K562 (cell line): ENCODE measurements around the gene PRKG1. TPM values are rescaled to one million over a fixed set of nuclear protein-coding genes. Genes with fewer than 3 reads are reported as not detected.

ENCODE experiments used
- ATAC-seq: fragments of 200-7000 bp; cut with Tn5 transposase; 3 replicates; pipeline ENCODE4 v1.9.1; 2020; ENCODE audit warnings: moderate library complexity
- BruUV-seq: library from RNA; stranded (reverse); fragments of 400-500 nt; replicated peaks from 2 replicates; lab custom pipeline; 2021; lab: Mats Ljungman, UMichigan
- CTCF ChIA-PET: fragments of 300-600 bp; formaldehyde crosslinking; extraction: SDS; loops from one replicate; lab custom pipeline; 2021; ENCODE audit warnings: low intra/inter-chr PET ratio; lab: Yijun Ruan, JAX
- POLR2A ChIA-PET: fragments of 300-600, 350-650 bp; sonication (Branson Sonifier 250); formaldehyde crosslinking; extraction: SDS; loops from one replicate; lab custom pipeline; 2021; ENCODE audit warnings: antibody characterized with exemption, inconsistent platforms; lab: Yijun Ruan, JAX
- DNase-seq, 4 experiments: peaks; one replicate each; pipeline versions ENCODE4 v3.0.0 to v3.0.0-alpha.2; 2011 to 2018; ENCODE audit warnings: low spot score in 3 of 4, mixed read lengths in 3 of 4; ENCODE audit errors: extremely low read depth in 1 of 4
- FAIRE-seq: peaks from 2 replicates; lab custom pipeline; 2011; peaks lifted over from hg19 to GRCh38; lab: Jason Lieb, UNC
- H2AFZ ChIP-seq: 2 replicates; pipeline ENCODE4 v1.6.0; 2011; ENCODE audit warnings: low read depth, low read length, control low read depth, inconsistent platforms
- H3K27ac ChIP-seq: fragments of 200-600 bp; 3 replicates; pipeline ENCODE4 v1.8.0; 2011; ENCODE audit warnings: low read depth, mild to moderate bottlenecking, control low read depth, inconsistent platforms, low read length, moderate library complexity, mixed read lengths; ENCODE audit errors: extremely low read depth
- H3K27me3 ChIP-seq, 2 experiments: fragments of 300-600 bp in 1 of 2; 2 replicates in 1 of 2; 3 replicates in 1 of 2; pipeline versions ENCODE4 v1.6.0 to v1.8.0; 2011; ENCODE audit warnings: inconsistent platforms in 2 of 2, low read length in 2 of 2, mild to moderate bottlenecking in 1 of 2, mixed read lengths in 1 of 2, moderate library complexity in 1 of 2; ENCODE audit not compliant: control insufficient read depth in 2 of 2, insufficient read depth in 2 of 2
- H3K36me3 ChIP-seq: fragments of 300-600 bp; 3 replicates; pipeline ENCODE4 v1.8.0; 2011; ENCODE audit warnings: mild to moderate bottlenecking, low read length, inconsistent platforms; ENCODE audit not compliant: control insufficient read depth, insufficient read depth
- H3K4me1 ChIP-seq, 2 experiments: fragments of 200-600 bp in 1 of 2; replicated peaks in 1 of 2; 2 replicates in 1 of 2; 3 replicates in 1 of 2; pipeline versions ENCODE4 v1.5.1 to v1.8.0; 2011; ENCODE audit warnings: inconsistent platforms in 2 of 2, low read length in 2 of 2, mild to moderate bottlenecking in 1 of 2, mixed read lengths in 1 of 2, moderate library complexity in 1 of 2; ENCODE audit not compliant: control insufficient read depth in 2 of 2, insufficient read depth in 2 of 2
- H3K4me2 ChIP-seq: 2 replicates; pipeline ENCODE4 v1.6.1; 2011; ENCODE audit warnings: low read length, control low read depth, inconsistent platforms, mixed read lengths; ENCODE audit not compliant: insufficient read depth
- H3K4me3 ChIP-seq: fragments of 200-600 bp; sonication (generic), shearing (Covaris generic); 2 replicates; pipeline ENCODE4 v1.5.1; 2016; ENCODE audit warnings: control low read depth, inconsistent platforms
- H3K79me2 ChIP-seq: fragments of 200-600 bp; 3 replicates; pipeline ENCODE4 v1.8.0; 2011; ENCODE audit warnings: low read length, inconsistent platforms; ENCODE audit not compliant: control insufficient read depth, insufficient read depth
- H3K9ac ChIP-seq, 2 experiments: 2 replicates each; pipeline versions ENCODE4 v1.6.0 to v1.6.1; 2011; ENCODE audit warnings: low read depth in 2 of 2, low read length in 2 of 2, control low read depth in 1 of 2, inconsistent platforms in 1 of 2, mild to moderate bottlenecking in 1 of 2, mixed read lengths in 1 of 2; ENCODE audit not compliant: insufficient read depth in 1 of 2
- H3K9me1 ChIP-seq: one replicate; pipeline ENCODE4 v1.6.0; 2011; ENCODE audit warnings: inconsistent platforms, mild to moderate bottlenecking, low read length, moderate library complexity; ENCODE audit not compliant: control insufficient read depth, insufficient read depth
- H3K9me3 ChIP-seq: replicated peaks from 2 replicates; pipeline ENCODE4 v1.5.1; 2011; ENCODE audit warnings: low read depth, low read length, inconsistent platforms; ENCODE audit not compliant: control insufficient read depth, insufficient read depth
- H4K20me1 ChIP-seq: replicated peaks from 2 replicates; pipeline ENCODE4 v1.6.1; 2011; ENCODE audit warnings: low read length, inconsistent platforms, mixed read lengths; ENCODE audit not compliant: control insufficient read depth, insufficient read depth
- ETV6 ChIP-seq, 3 experiments: fragments of 150-350 bp in 1 of 3; sonication (generic) in 1 of 3; formaldehyde crosslinking in 1 of 3; IDR thresholded peaks; 2 replicates each; pipeline versions ENCODE4 v1.6.1 to v1.8.0; 2014 to 2022; ENCODE audit warnings: borderline replicate concordance in 2 of 3, low read depth in 2 of 3, antibody characterized with exemption in 1 of 3, low read length in 1 of 3, mild to moderate bottlenecking in 1 of 3, missing genetic modification reagents in 1 of 3
- EZH2 ChIP-seq: IDR thresholded peaks from 2 replicates; pipeline ENCODE4 v1.6.1; 2012; ENCODE audit warnings: low read depth, mild to moderate bottlenecking, inconsistent platforms, low read length, borderline replicate concordance
- HLTF ChIP-seq: fragments of 450-650 bp; IDR thresholded peaks from 2 replicates; pipeline ENCODE4 v1.6.1; 2016
- MED1 ChIP-seq: sonication (generic); formaldehyde crosslinking; IDR thresholded peaks from 2 replicates; pipeline ENCODE4 v1.8.1; 2023; ENCODE audit warnings: missing genetic modification reagents, borderline replicate concordance
- SIN3A ChIP-seq, 2 experiments: fragments of 150-350 bp in 1 of 2; IDR thresholded peaks; 2 replicates each; pipeline ENCODE4 v1.6.1; 2011 to 2016; ENCODE audit warnings: borderline replicate concordance in 2 of 2, low read depth in 2 of 2, low read length in 2 of 2, mild to moderate bottlenecking in 2 of 2, moderate library complexity in 2 of 2; ENCODE audit not compliant: control insufficient read depth in 1 of 2
- SRSF1 ChIP-seq: fragments of 200-400 bp; formaldehyde crosslinking; IDR thresholded peaks from 2 replicates; pipeline ENCODE4 v1.6.1; 2017; ENCODE audit warnings: mild to moderate bottlenecking, low read depth, low read length, moderate library complexity
- WGBS: fragments of 100-300 bp; shearing (Covaris generic); methylation state at CpG from one replicate; pipeline ENCODE4 v1.1.6; 2016; ENCODE audit warnings: low coverage, mixed read lengths; ENCODE audit not compliant: insufficient coverage; ENCODE audit errors: missing lambda C conversion rate; 5-methylcytosine and 5-hydroxymethylcytosine counted together
- in situ Hi-C: fragments of 300-500 bp; cut with MboI; formaldehyde crosslinking; loops from 4 replicates; pipeline ENCODE4 v1.15.0; 2018; ENCODE audit warnings: inconsistent platforms, mixed read lengths
- intact Hi-C: fragments of 100-400 bp; cut with micrococcal nuclease; formaldehyde crosslinking; loops from 2 replicates; pipeline ENCODE4 v1.14.2; 2022
- polyA plus RNA-seq, 8 experiments: library from polyadenylated mRNA; depleted of rRNA in 4 of 8; stranded (reverse) in 5 of 8; unstranded in 3 of 8; fragments of >200 nt; fragmentation: Nextera tagmentation in 2 of 8; fragmentation: Illumina TruSeq in 1 of 8; extraction: Ambion mirVana in 2 of 8; extraction: Trizol in 1 of 8; gene quantifications; 2 replicates each; pipeline versions ENCODE4 v1.2.1 to v1.2.3, GENCODE V29; 2011 to 2014; ENCODE audit warnings: inconsistent platforms in 1 of 8, missing spikeins in 1 of 8
- total RNA-seq, 7 experiments: library from RNA; depleted of rRNA in 6 of 7; stranded (reverse); fragments of >200 nt in 6 of 7; fragmentation: Illumina TruSeq in 2 of 7; extraction: Trizol in 2 of 7; gene quantifications; 2 replicates each; pipeline versions ENCODE4 v1.2.1 to v1.2.3, GENCODE V29; 2011 to 2021; ENCODE audit warnings: low replicate concordance in 1 of 7
- TF ChIP-seq, protein P1 (sequence below): sonication (generic); formaldehyde crosslinking; IDR thresholded peaks from 2 replicates; pipeline ENCODE4 v1.8.0; 2022; ENCODE audit warnings: missing genetic modification reagents, mild to moderate bottlenecking, moderate library complexity, borderline replicate concordance

Gene PRKG1
- total and polyA plus RNA-seq, 9 of the 15 experiments (the other 6 are each of a cell fraction or from before 2014, with no cell fraction given): 0.22 TPM; not detected in 8

DNA sequence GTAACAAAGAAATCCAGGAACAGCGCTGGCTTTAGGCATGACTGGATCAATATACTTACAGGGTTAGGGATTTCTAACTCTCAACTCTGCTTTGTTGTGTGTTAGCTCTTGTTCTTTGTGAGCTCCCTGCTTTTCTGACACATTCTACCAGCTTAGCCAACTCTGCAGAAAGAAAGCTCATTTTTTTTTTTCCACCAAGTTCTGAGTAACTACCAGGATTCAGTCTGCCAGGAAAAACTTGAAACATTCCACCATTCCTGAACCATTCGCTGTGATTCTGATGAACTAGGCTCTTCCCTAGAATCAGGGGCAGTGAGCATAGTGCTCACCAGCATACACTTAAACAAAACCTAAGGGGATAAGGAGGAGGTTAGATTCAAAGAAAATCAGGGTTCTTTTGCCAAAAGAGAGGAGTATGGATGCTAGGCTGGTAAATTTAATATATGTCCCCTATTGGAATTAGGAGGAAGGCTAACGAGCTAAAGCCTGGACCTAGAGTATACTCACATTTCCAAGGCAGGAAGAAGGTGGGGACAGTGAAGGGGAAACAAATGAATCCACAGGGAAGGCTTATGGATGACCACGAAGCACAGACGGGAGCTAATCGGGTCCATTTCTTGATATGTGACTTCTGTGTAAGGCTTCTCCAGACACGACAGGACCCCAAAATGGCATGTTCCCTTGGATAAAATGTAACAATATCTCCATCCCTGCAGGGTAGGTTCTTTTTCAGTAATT is 183.4 kb downstream of the PRKG1 start:
- POLR2A ChIA-PET: no interaction called here
- Histone ChIP-seq H3K4me1 (no peaks in the 10 kb centered on the region), H3K9me1 (no peaks in the 10 kb centered on the region), H3K27me3 (no peaks in the 10 kb centered on the region), H3K36me3 (no peaks in the 10 kb centered on the region), H3K4me3 (no peak overlapping the region), H2AFZ (no peak overlapping the region), H3K79me2 (no peaks in the 10 kb centered on the region), H3K9ac (no peak overlapping the region), H4K20me1 (no peaks in the 10 kb centered on the region), H3K27ac (no peak overlapping the region), H3K9me3 (no peaks in the 10 kb centered on the region; the same call in 1 of the 2 replicates), H3K4me2 (no peak overlapping the region)
- WGBS: under 1% methylated on average over 7 of the region's 7 CpGs
- in situ Hi-C loops (no loop called here), intact Hi-C loops (no loop called here)
- DNase-seq (no peak), FAIRE-seq (no peak), ATAC-seq (no peak)
- CTCF ChIA-PET: no interaction called here
- TF ChIP-seq ETV6 (IDR thresholded peaks at IDR 0.05; ENCODE audit: borderline replicate concordance in 1 of 2, low read depth in 2 of 2, low read length in 1 of 2) (no peak), ETV6 (CRISPR knock-in tag; IDR thresholded peaks at IDR 0.05; ENCODE audit: borderline replicate concordance) (no peak), SRSF1 (no peak), EZH2 (no peak), MED1 (CRISPR knock-in tag) (no peak), SIN3A (IDR thresholded peaks at IDR 0.05; ENCODE audit: borderline replicate concordance in 2 of 2, control insufficient read depth in 1 of 2, low read depth in 2 of 2, low read length in 2 of 2) (no peak), HLTF (no peak)
- TF ChIP-seq, protein P1, sequence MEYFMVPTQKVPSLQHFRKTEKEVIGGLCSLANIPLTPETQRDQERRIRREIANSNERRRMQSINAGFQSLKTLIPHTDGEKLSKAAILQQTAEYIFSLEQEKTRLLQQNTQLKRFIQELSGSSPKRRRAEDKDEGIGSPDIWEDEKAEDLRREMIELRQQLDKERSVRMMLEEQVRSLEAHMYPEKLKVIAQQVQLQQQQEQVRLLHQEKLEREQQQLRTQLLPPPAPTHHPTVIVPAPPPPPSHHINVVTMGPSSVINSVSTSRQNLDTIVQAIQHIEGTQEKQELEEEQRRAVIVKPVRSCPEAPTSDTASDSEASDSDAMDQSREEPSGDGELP: no peak
- BruUV-seq: no TSS peak
